Body of pancreas (tissue), 4 donors: ENCODE results near the gene IL34. TPM values are rescaled to one million over a fixed set of nuclear protein-coding genes. Genes with fewer than 3 reads are reported as not detected.

Source experiments
- ATAC-seq: fragments of 150-250 bp; one replicate; pipeline ENCODE4 v1.9.1; 2016
- DNase-seq, 4 donors: peaks; one replicate each; pipeline ENCODE4 v3.0.0-alpha.2; 2019
- H3K27ac ChIP-seq, 4 donors: fragments of 200-600 bp; sonication (generic); 1 replicate in 3 of 4; 2 replicates in 1 of 4; pipeline versions ENCODE4 v1.5.1 to v1.6.1; 2016 to 2019; ENCODE audit warnings: mild to moderate bottlenecking in 1 of 4, mixed read lengths in 1 of 4, moderate library complexity in 1 of 4
- H3K27me3 ChIP-seq, 2 donors: fragments of 200-600 bp; sonication (generic); one replicate each; pipeline ENCODE4 v1.6.0; 2016; ENCODE audit warnings: mild to moderate bottlenecking in 1 of 2
- H3K36me3 ChIP-seq, 2 donors: fragments of 200-600 bp; sonication (generic); replicated peaks in 1 of 2; 2 replicates each; pipeline ENCODE4 v1.5.1; 2016; ENCODE audit warnings: low read depth in 2 of 2; ENCODE audit not compliant: insufficient read depth in 1 of 2
- H3K4me1 ChIP-seq: fragments of 200-600 bp; sonication (generic); one replicate; pipeline ENCODE4 v1.6.0; 2016
- H3K4me3 ChIP-seq, 2 donors: fragments of 200-600 bp; sonication (generic); 1 replicate in 1 of 2; 2 replicates in 1 of 2; pipeline ENCODE4 v1.5.1; 2016 to 2019
- H3K9me3 ChIP-seq, 3 donors: fragments of 200-600 bp; sonication (generic); 1 replicate in 2 of 3; 2 replicates in 1 of 3; pipeline ENCODE4 v1.5.1; 2016
- POLR2A ChIP-seq, 3 donors: fragments of 450-650 bp; IDR thresholded peaks; one replicate each; pipeline ENCODE4 v1.6.1; 2016; ENCODE audit warnings: antibody characterized with exemption in 3 of 3, mild to moderate bottlenecking in 2 of 3
- WGBS, 2 donors: methylation state at CpG; one replicate each; pipeline ENCODE4 v1.1.5; 2017; 5-methylcytosine and 5-hydroxymethylcytosine counted together
- intact Hi-C: fragments of 100-400 bp; cut with DNase I; formaldehyde crosslinking; loops from one replicate; pipeline ENCODE4 v1.15.1; 2023
- total RNA-seq, 2 donors: library from RNA; depleted of rRNA; stranded (reverse); fragments of >200 nt; gene quantifications; one replicate each; pipeline ENCODE4 v1.1.0, GENCODE V29; 2016
- TF ChIP-seq, protein P1 (sequence below), 7 experiments: fragments of 450-650 bp in 4 of 7; fragments of 200-600 bp in 3 of 7; sonication (generic) in 3 of 7; IDR thresholded peaks; one replicate each; pipeline ENCODE4 v1.5.1; 2016 to 2019; ENCODE audit warnings: antibody characterized with exemption in 7 of 7

Gene IL34
- total RNA-seq, 2 donors from 2014 or later = 0.78 to 3.0 TPM

DNA sequence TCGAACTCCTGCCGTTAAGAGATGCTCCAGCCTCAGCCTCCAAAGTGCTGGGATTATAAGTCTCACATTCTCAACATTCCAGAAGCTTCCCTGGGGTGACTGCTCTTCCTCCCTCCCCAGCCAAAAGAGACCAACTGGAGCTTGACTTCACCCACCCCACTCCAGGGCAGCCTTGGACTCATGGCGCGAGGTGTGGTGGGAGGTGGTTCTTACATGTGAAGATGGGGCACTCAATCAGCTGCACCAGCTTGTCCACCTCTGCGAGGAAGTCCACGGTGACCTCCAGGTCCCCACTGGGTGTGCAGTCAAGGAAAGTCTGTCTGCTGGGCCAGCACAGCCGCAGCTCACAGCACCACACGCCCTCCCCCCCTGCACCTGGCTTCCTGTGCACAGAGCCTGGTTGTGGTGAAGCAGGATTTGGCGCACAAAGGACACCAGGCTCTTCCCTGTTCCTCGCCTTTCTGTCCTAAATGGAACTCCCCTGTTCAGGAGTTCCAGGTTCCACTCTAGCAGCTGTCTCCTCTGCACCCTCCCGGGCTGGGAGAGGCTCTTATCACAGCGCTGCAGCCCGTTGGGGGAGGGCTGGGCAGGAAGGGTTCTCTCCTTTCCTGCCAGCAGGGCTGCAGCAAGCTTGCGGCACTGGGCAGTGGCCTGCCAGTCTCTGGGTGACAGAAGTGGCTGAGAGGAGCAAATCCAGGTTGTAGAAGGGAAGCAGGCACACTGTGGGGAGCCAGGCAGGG, 49.1 kb downstream of the IL34 start:
- Histone ChIP-seq H3K27me3 (no peaks in the 10 kb centered on the region), H3K36me3 (no peaks in the 10 kb centered on the region), H3K4me1 (no peaks in the 10 kb centered on the region), H3K4me3 (no peak overlapping the region), H3K27ac (peak overlapping the region in 1 of 4 donors; percentile 17), H3K9me3 (no peaks in the 10 kb centered on the region)
- ATAC-seq (no peak), DNase-seq (no peak)
- WGBS, 2 donors = 63 to 84% methylated on average over 9 to 14 of the region's 14 CpGs
- TF ChIP-seq, protein P1, sequence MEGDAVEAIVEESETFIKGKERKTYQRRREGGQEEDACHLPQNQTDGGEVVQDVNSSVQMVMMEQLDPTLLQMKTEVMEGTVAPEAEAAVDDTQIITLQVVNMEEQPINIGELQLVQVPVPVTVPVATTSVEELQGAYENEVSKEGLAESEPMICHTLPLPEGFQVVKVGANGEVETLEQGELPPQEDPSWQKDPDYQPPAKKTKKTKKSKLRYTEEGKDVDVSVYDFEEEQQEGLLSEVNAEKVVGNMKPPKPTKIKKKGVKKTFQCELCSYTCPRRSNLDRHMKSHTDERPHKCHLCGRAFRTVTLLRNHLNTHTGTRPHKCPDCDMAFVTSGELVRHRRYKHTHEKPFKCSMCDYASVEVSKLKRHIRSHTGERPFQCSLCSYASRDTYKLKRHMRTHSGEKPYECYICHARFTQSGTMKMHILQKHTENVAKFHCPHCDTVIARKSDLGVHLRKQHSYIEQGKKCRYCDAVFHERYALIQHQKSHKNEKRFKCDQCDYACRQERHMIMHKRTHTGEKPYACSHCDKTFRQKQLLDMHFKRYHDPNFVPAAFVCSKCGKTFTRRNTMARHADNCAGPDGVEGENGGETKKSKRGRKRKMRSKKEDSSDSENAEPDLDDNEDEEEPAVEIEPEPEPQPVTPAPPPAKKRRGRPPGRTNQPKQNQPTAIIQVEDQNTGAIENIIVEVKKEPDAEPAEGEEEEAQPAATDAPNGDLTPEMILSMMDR (IDR thresholded peaks at IDR 0.05) = no peak
- TF ChIP-seq POLR2A (IDR thresholded peaks at IDR 0.05) = no peak
- intact Hi-C loops = no loop called here

DNA sequence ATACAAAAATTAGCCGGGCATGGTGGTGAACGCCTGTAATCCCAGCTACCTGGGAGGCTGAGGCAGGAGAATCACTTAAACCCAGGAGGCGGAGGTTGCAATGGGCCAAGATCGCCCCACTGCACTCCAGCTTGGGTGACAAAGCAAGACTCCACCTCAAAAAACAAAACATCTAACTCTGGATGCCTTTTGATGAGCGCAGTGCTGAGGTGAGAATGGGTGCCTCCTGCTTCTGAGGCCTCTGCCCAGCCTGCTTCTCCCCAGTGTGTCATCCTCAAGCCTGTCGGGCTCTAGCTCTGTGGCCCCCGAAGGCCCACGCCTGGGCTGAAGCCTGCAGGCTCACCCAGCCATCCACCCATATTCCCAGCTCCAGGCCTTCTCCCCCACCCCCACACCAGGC, 50.0 kb downstream of the IL34 start:
- Histone ChIP-seq H3K27me3 (no peaks in the 10 kb centered on the region), H3K9me3 (no peaks in the 10 kb centered on the region), H3K27ac (no peak overlapping the region), H3K4me3 (no peak overlapping the region), H3K4me1 (no peaks in the 10 kb centered on the region), H3K36me3 (no peaks in the 10 kb centered on the region)
- DNase-seq (no peak), ATAC-seq (no peak)
- intact Hi-C loops = no loop called here
- WGBS, 2 donors = 92 to 100% methylated on average over 7 to 8 of the region's 8 CpGs
- TF ChIP-seq, protein P1 (IDR thresholded peaks at IDR 0.05) = no peak
- TF ChIP-seq POLR2A (IDR thresholded peaks at IDR 0.05) = no peak

DNA sequence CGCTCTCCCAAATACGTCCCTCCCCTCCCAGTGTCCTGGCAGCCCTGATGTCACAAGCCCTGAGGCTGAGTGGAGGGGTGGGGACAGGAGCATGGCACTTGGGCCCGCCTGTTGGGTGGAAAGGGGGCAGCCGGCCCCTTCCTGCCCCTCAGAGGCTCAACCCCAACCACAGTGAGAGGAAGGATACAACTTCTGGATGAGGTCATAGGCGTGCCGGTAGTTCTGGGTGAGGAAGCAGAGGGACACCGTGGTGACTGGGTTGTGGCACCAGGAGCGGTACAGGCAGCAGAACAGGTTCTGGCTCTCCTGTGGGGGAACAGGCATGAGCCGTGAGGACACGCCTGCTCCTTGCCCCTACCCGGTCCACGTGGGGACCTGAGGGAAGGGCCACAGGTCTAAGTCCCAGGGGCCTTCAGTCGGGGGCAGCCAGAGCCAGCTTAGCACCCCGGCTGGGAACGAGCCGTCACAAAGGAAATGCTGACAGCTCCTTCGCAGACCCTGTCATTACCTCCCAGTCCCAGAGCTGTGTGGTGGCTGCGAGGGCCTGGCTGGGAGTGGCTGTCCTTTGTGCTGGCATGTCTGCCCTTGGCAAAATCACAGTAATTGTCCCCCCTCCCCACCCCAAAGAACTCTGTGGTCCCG, 50.7 kb downstream of the IL34 start:
- TF ChIP-seq, protein P1 (IDR thresholded peaks at IDR 0.05) = no peak
- no peak for TF ChIP-seq POLR2A (IDR thresholded peaks at IDR 0.05)
- WGBS, 2 donors = 64 to 92% methylated on average over 13 to 19 of the region's 19 CpGs
- intact Hi-C loops = no loop called here
- Histone ChIP-seq H3K27ac (no peak overlapping the region), H3K4me1 (no peaks in the 10 kb centered on the region), H3K36me3 (no peaks in the 10 kb centered on the region), H3K9me3 (no peaks in the 10 kb centered on the region), H3K27me3 (no peaks in the 10 kb centered on the region), H3K4me3 (no peak overlapping the region)
- ATAC-seq = no peak
- DNase-seq = no peak

DNA sequence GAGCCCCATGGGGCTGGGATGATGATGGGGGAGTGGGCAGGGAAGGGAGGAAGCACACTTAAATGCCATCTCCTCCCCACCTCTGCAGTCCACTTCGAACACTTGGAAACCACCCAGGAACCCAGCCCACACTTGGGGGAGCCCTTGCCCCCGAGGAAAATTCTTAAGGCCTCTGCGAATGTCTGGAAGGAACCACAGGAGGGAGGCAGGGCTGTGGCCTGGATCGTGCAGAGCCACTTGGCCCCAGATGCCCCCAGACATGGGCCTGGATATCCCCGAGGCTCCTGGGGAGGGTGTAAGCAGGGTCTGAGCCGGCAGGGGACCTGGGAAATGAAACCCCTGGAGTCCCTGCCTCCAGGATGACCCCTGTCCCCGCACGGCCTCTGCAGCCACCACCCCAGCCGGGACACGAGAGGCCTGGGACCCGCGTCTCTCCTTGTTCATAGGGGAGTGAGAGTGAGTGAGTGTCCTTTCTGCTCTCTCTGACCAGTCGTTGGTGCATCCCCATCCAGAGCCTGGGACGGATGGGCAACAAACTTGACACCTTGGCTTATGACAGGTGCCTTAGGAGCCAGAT, 51.3 kb downstream of the IL34 start:
- Histone ChIP-seq H3K9me3 (no peaks in the 10 kb centered on the region), H3K4me1 (no peaks in the 10 kb centered on the region), H3K27me3 (no peaks in the 10 kb centered on the region), H3K4me3 (no peak overlapping the region), H3K36me3 (no peaks in the 10 kb centered on the region), H3K27ac (no peak overlapping the region)
- intact Hi-C loops = no loop called here
- TF ChIP-seq POLR2A (IDR thresholded peaks at IDR 0.05) = no peak
- TF ChIP-seq, protein P1 (IDR thresholded peaks at IDR 0.05) = no peak
- DNase-seq (no peak), ATAC-seq (no peak)
- WGBS, 2 donors = 80 to 84% methylated on average over 14 of the region's 14 CpGs
